ENCODE data around the gene IP6K2. TPM values are rescaled to one million over a fixed set of nuclear protein-coding genes. Genes with fewer than 3 reads are reported as not detected.
"Not testable (repeated sequence)": the region's sequence is repeated elsewhere in the genome, so short reads cannot be mapped to it uniquely, and the experiment has no call there.

The IP6K2 gene, protein sequence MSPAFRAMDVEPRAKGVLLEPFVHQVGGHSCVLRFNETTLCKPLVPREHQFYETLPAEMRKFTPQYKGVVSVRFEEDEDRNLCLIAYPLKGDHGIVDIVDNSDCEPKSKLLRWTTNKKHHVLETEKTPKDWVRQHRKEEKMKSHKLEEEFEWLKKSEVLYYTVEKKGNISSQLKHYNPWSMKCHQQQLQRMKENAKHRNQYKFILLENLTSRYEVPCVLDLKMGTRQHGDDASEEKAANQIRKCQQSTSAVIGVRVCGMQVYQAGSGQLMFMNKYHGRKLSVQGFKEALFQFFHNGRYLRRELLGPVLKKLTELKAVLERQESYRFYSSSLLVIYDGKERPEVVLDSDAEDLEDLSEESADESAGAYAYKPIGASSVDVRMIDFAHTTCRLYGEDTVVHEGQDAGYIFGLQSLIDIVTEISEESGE
- polyA plus RNA-seq (2014; cell fraction: cytosol; rRNA removed) = 101 and 123 TPM in 2 replicates
- polyA plus RNA-seq (2014; cell fraction: nucleus; rRNA removed) = 249 and 251 TPM in 2 replicates

DNA sequence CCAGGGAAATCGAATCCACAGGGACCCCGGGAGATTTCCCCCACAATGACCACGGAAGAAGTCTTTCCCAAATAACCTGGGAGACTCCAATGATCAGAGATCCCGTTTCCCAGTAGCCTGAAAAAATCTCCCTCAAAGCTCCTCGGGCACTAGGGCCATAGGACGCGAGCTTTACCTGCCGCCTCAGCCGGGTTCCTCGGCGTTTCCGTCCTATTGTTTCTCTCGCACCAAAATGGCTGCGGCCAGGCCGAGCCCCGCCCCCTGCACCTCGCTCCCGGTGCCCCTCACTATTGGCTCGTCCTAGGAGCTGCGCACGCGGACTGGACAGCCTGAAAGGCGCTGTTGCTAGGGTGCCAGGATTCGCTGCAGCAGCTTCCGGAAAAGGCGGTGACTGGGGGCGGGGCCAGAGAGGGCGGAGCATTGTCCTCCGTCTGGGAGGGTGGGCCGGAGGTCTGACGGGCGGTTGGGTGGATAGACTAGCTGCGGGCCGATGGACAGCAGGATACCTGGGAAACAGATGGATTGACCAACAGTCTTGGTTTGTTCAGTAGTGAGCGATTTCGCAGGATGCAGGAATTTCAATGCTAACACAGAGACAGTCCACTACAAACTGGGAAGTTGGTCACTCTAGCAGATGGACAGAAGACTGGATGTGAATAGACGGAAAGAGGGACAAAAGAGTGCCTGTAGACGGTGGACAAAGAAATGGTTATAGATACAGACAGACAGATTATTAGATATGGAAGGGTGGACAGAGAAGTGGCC is at the start of gene IP6K2:
IP6K2 (minus strand) TSS at position 240 of the 765 bp plus-strand sequence. CDS start 21,930 bp downstream, outside the sequence.
- DNase-seq (ENCODE audit: low spot score) = peak; percentile 97

GRCh38 chr3:48765376-48765775 is 48.4 kb upstream of the IP6K2 start:
- no peak for DNase-seq (ENCODE audit: low spot score)

DNA sequence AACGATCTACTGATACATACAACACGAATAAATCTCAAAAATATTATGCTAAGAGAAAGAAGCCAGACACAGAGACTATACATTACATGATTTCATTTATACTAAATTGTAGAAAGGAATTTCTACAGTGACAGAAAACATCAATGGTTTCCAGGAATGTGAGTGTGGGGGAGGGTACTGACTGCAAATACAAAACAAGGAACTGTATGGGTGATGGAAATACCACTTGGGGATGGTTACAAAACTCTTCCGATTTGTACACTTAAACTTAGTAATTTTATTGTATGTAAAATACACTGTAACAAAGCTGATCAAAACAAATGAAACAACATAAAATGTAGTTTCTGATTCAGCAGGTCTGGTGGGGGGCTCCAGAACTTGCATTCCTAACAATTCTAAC is 45.8 kb upstream of the IP6K2 start:
- DNase-seq (ENCODE audit: low spot score) = no peak

- DNase-seq (ENCODE audit: low spot score) = not testable (repeated sequence)
These were observed 43.0 kb upstream of the IP6K2 start for GRCh38 chr3:48759991-48760540.

DNA sequence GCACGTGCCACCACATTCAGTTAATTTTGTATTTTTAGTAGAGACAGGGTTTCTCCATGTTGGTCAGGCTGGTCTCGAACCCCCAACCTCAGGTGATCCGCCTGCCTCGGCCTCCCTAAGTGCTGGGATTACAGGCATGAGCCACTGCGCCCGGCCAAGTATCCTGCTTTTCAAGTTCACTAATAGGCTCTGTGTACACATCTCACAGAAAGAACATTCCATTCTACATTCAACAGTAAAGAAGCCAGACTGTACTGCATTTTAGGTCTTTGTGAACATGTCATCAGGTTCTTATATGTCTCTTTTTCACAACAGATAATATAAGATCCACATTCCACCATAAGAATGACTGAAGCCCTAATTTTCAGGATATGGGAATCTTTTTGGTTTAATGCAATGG is 42.5 kb upstream of the IP6K2 start:
- not testable (repeated sequence) for DNase-seq (ENCODE audit: low spot score)

GRCh38 chr3:48759071-48759470 is 42.0 kb upstream of the IP6K2 start:
- no peak for DNase-seq (ENCODE audit: low spot score)

- no peak for DNase-seq (ENCODE audit: low spot score)
These were observed 39.6 kb upstream of the IP6K2 start for GRCh38 chr3:48756640-48757039.

DNA sequence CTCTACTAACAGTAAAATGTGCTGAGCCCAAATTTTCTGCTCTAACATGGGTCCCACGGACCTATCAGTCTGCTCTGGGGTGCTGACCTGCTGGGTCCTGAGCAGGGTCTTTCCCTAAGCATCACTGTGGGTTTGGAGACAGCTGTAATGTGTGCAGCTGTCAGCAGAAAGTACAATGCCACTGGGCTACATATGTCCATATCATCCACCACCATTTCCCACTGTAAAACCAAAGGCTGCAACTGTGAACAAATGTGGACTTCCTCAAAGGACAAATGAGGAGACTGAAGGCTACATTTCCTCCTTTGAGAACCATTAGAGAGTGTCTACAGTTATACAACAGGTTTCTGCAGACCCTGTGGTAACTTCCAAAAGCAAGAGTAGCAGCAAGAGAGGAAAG is 33.8 kb upstream of the IP6K2 start:
- DNase-seq (ENCODE audit: low spot score) = no peak

DNA sequence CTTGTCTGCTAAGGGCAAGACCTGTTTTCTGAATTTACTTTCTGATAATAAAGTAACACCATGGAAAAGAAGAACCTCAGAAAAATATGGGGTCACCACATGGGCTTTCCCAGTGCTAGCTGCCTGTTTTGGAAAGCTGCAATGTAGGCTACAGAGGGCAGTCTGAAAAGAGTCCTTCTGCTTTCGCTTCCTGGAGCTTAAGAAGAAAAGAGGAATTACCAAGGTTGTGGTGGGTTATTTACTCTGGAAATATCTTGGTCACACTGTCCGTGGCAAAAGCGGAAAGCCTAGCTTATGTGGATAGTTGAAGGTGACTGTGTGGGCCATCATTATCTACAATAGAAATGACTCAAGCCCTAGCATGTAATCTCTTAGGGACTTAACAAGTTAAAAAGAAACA is 31.7 kb upstream of the IP6K2 start:
- no peak for DNase-seq (ENCODE audit: low spot score)

DNA sequence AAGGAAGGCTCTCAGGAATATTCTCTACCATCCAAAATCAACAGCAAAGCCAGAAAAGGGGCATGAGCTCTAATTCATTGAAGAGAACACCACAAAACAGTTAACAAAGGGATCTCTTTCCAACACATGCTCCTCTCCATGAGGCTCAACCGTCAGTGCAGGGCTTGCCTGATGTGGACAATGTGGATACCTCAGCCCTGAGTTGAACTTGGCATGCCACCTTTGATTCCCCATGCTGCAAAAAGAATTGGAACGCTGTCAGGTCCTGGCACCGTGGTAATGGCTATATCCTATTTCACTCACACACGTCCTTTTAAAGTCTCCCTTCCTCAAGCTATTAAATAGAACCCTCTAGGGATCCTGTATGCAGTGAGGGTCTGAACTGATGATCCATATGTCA is 30.7 kb upstream of the IP6K2 start:
- no peak for DNase-seq (ENCODE audit: low spot score)

DNA sequence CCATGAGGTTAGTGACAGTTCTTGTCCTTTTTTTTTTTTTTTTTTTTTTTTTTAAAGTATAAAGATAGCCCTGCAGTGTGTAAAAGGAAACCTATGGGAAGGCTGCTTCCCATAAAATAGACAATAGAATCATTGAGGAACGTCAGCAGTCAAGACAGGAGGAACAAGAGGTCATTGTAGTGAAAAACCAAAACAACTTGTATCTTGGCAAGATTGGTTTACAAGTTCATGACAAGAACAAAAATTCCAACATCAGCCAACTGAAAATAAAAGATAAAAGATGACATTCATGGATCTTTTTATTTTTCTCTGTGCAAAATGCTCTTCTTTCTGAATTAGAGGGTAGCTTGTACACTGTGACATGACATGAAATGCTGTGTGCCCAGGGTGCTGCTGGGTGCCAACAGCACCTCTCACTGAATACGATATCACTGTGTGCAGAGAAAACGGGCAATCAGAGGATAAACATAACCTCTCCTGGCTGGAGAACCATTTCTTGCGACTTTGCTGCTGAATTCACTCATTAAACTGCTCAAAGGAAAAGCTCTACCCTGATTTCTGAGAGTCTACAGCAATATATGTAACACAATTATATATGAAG is 30.1 kb upstream of the IP6K2 start:
- DNase-seq (ENCODE audit: low spot score) = no peak

GRCh38 chr3:48743773-48744172 is 26.8 kb upstream of the IP6K2 start:
- DNase-seq (ENCODE audit: low spot score) = no peak

- not testable (repeated sequence) for DNase-seq (ENCODE audit: low spot score)
These were observed 24.2 kb upstream of the IP6K2 start for GRCh38 chr3:48741226-48741625.

- peak; percentile 76 for DNase-seq (ENCODE audit: low spot score)
These were observed 23.2 kb upstream of the IP6K2 start for GRCh38 chr3:48739955-48740823.

DNA sequence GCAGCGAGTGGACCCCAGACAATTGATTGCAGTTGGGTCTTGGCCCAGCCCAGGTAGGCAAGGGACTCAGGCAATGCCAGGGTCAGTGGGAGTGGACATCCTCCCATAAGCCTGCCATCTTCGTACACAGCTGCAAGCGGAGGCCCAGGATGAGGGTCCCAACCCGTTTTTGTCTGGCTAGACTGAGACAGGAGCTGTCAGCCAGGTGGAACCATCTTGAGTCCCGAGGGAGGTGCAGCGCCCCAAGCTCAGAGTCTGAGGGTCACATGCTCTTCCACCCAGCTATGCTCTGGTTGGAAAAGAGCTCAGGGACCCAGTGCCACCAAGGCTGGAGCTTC is 22.6 kb upstream of the IP6K2 start:
- no peak for DNase-seq (ENCODE audit: low spot score)

GRCh38 chr3:48738926-48739616 is 22.1 kb upstream of the IP6K2 start:
- no peak for DNase-seq (ENCODE audit: low spot score)

DNA sequence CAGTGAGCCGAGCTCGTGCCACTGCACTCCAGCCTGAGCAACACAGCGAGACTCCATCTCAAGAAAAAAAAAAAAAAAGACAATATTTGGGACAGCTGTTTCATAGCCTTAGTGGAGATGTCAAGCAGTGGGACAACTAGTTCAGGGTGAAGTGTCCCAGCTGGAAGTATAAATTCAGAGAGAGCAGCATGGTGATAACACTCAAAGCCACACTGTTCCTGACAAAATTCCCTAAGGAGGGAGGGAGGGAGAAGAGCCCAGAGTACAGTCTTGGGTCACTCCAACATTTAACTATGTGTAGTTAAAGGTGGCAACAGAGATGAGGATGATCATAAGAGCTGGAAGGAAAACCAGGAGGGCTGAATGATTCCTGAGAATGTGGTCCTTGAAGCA is 21.1 kb upstream of the IP6K2 start:
- no peak for DNase-seq (ENCODE audit: low spot score)

GRCh38 chr3:48735075-48735767 is 18.2 kb upstream of the IP6K2 start:
- DNase-seq (ENCODE audit: low spot score) = peak; percentile 32

- not testable (repeated sequence) for DNase-seq (ENCODE audit: low spot score)
These were observed 17.5 kb upstream of the IP6K2 start for GRCh38 chr3:48734541-48734940.

Measured in SK-N-DZ (cell line).